ENCODE data around the gene LRIG2. TPM values are rescaled to one million over a fixed set of nuclear protein-coding genes. Genes with fewer than 3 reads are reported as not detected.

LRIG2 gene, protein sequence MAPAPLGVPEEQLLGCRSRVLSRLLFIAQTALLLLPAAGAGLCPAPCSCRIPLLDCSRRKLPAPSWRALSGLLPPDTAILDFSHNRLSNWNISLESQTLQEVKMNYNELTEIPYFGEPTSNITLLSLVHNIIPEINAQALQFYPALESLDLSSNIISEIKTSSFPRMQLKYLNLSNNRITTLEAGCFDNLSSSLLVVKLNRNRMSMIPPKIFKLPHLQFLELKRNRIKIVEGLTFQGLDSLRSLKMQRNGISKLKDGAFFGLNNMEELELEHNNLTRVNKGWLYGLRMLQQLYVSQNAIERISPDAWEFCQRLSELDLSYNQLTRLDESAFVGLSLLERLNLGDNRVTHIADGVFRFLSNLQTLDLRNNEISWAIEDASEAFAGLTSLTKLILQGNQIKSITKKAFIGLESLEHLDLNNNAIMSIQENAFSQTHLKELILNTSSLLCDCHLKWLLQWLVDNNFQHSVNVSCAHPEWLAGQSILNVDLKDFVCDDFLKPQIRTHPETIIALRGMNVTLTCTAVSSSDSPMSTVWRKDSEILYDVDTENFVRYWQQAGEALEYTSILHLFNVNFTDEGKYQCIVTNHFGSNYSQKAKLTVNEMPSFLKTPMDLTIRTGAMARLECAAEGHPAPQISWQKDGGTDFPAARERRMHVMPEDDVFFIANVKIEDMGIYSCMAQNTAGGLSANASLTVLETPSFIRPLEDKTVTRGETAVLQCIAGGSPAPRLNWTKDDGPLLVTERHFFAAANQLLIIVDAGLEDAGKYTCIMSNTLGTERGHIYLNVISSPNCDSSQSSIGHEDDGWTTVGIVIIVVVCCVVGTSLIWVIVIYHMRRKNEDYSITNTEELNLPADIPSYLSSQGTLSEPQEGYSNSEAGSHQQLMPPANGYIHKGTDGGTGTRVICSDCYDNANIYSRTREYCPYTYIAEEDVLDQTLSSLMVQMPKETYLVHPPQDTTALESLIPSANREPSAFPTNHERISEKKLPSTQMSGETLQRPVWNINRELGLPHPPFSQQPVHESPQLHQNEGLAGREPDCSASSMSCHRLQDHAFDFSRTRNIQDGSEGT
- total RNA-seq, result 13.2 and 19.5 TPM in 2 replicates

DNA sequence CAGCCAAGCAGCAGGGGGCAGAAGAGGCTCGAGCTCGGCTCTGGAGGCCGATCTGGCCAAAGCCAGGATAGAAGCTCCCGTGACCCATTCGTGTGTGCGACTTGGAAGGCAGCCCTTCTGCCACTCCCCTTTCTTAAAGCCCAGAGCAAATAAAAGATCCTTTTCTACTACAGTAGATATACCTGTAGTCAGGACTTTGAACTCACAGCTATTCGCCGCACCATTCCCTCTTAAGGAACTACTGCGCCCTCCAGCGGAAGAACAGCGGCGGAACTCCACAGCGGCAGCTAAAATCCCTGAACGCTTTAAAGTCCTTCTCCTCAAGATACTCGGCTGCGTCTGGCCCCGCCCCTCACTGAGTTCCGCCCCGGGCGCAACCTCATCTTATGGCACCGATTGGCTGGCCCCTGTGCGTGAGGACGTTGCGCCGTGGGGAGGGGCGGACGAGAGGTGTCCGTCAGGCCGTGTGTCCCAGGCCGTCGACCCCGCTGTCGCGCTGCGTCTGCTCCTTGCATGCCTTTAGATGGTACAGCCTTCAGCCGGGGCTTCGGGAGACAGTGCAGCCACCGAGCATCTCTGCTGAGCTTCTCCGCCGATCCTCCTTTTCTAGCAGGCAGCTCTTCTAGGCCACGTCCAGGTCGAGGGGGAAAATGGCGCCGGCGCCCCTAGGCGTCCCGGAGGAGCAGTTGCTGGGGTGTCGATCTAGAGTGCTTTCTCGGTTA, at the start of gene LRIG2:
TSS of gene LRIG2 (plus strand) at position 442 of the 722 bp plus-strand sequence. CDS start at position 651, 209 bp downstream.

Other genes with a start within 250 kb of the LRIG2 start
- gene SLC16A1, start 117.0 kb upstream of the LRIG2 start, total RNA-seq, result 54.5 and 64.5 TPM in 2 replicates